Stimulated activated effector memory CD8-positive, alpha-beta T cell treated with anti-CD3 and anti-CD28 coated beads, Interleukin-12 subunit alpha, Interleukin-12 subunit beta, amount 100 ng/mL, for 72 hours (primary cell): ENCODE measurements around the gene COL19A1.

Source experiments
- ATAC-seq: fragments of 150-1000 bp; cut with Tn5 transposase; 2 replicates; pipeline ENCODE4 v1.10.0; 2021
- DNase-seq, 2 donors: peaks; one replicate each; pipeline ENCODE4 v3.0.0; 2021 to 2022; ENCODE audit warnings: low spot score in 2 of 2
- H3K27ac Mint-ChIP-seq: one replicate; pipeline ENCODE4 v1.8.0; 2022; ENCODE audit warnings: mild to moderate bottlenecking, mixed read lengths
- H3K36me3 Mint-ChIP-seq: one replicate; pipeline ENCODE4 v1.8.0; 2022; ENCODE audit warnings: mild to moderate bottlenecking, mixed read lengths
- H3K4me1 Mint-ChIP-seq: one replicate; pipeline ENCODE4 v1.8.0; 2022; ENCODE audit warnings: mixed read lengths
- H3K4me3 Mint-ChIP-seq: one replicate; pipeline ENCODE4 v1.8.0; 2022; ENCODE audit warnings: mild to moderate bottlenecking, mixed read lengths
- H3K9me3 Mint-ChIP-seq: one replicate; pipeline ENCODE4 v1.8.0; 2022; ENCODE audit warnings: mixed read lengths

Gene COL19A1

GRCh38 chr6:70157086-70157485 lies 290.7 kb downstream of the COL19A1 start:
- no peaks in the 10 kb centered on the region for H3K36me3 Mint-ChIP-seq
- H3K4me1 Mint-ChIP-seq: no peaks in the 10 kb centered on the region
- no peak overlapping the region for H3K27ac Mint-ChIP-seq
- H3K4me3 Mint-ChIP-seq: no peak overlapping the region
- DNase-seq (no peak), ATAC-seq (no peak)
- H3K9me3 Mint-ChIP-seq: no peaks in the 10 kb centered on the region

DNA sequence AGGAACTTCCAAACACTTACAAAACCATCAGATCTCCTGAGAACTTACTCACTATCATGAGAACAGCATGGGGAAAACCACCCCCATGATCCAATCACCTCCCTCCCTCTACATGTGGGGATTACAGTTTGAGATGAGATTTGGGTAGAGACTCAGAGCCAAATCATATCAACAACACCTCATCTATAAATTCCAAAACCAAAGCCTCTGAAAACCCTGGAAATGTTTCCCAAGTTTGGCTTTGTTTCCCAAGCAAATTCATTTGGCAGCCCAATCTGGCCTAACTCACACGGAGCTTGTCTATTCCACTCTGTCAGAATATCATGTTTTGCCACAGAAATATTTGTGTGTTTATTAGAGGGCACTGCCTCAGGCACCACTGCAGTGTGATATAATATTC lies 293.9 kb downstream of the COL19A1 start:
- ATAC-seq (no peak), DNase-seq (no peak)
- Mint-ChIP-seq H3K27ac (no peak overlapping the region), H3K36me3 (no peaks in the 10 kb centered on the region), H3K4me3 (no peak overlapping the region), H3K9me3 (no peaks in the 10 kb centered on the region), H3K4me1 (no peaks in the 10 kb centered on the region)

GRCh38 chr6:70162972-70163371 lies 296.6 kb downstream of the COL19A1 start:
- DNase-seq: no peak
- no peak for ATAC-seq
- H3K27ac Mint-ChIP-seq: no peak overlapping the region
- H3K4me3 Mint-ChIP-seq: no peak overlapping the region
- H3K4me1 Mint-ChIP-seq: peaks cover 7% of the 10 kb centered on the region
- H3K36me3 Mint-ChIP-seq: no peaks in the 10 kb centered on the region
- H3K9me3 Mint-ChIP-seq: no peaks in the 10 kb centered on the region

- Mint-ChIP-seq H3K9me3 (no peaks in the 10 kb centered on the region), H3K4me1 (peaks cover 7% of the 10 kb centered on the region), H3K4me3 (no peak overlapping the region), H3K27ac (no peak overlapping the region), H3K36me3 (no peaks in the 10 kb centered on the region)
- no peak for ATAC-seq
- DNase-seq: no peak
Measured at GRCh38 chr6:70163795-70164194, 297.4 kb downstream of the COL19A1 start.

GRCh38 chr6:70164556-70164955 lies 298.2 kb downstream of the COL19A1 start:
- Mint-ChIP-seq H3K9me3 (no peaks in the 10 kb centered on the region), H3K4me3 (no peak overlapping the region), H3K4me1 (peaks cover 7% of the 10 kb centered on the region), H3K27ac (no peak overlapping the region), H3K36me3 (no peaks in the 10 kb centered on the region)
- ATAC-seq (no peak), DNase-seq (no peak)

GRCh38 chr6:70166088-70166958 lies 300.0 kb downstream of the COL19A1 start:
- Mint-ChIP-seq H3K4me3 (no peak overlapping the region), H3K36me3 (no peaks in the 10 kb centered on the region), H3K27ac (no peak overlapping the region), H3K9me3 (no peaks in the 10 kb centered on the region), H3K4me1 (peaks cover 7% of the 10 kb centered on the region)
- ATAC-seq: peak; percentile 51
- DNase-seq: no peak

- H3K4me1 Mint-ChIP-seq: peaks cover 7% of the 10 kb centered on the region
- no peaks in the 10 kb centered on the region for H3K36me3 Mint-ChIP-seq
- DNase-seq (no peak), ATAC-seq (no peak)
- no peak overlapping the region for H3K4me3 Mint-ChIP-seq
- H3K27ac Mint-ChIP-seq: no peak overlapping the region
- no peaks in the 10 kb centered on the region for H3K9me3 Mint-ChIP-seq
Measured at GRCh38 chr6:70168681-70169377, 302.5 kb downstream of the COL19A1 start.

DNA sequence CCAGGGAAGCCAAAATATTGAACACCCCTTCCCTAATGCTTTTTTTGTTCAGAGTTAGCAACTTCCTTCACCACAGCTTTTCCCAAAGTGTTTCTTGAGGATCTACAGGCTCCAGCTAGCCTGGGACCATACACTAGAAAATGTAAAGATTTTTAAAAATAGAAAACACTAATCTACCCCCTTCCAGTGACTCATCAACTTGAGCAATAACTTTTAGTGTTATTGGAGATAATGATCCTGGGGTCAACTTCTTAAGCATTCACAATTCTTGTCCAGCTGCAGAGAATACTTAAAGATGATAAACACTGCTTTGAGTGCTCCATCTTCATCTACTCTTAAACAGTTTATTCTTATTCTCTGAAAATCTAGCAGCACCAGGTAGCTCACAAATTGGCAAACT lies 304.9 kb downstream of the COL19A1 start:
- H3K36me3 Mint-ChIP-seq: no peaks in the 10 kb centered on the region
- no peak overlapping the region for H3K4me3 Mint-ChIP-seq
- peaks cover 5% of the 10 kb centered on the region for H3K4me1 Mint-ChIP-seq
- H3K9me3 Mint-ChIP-seq: no peaks in the 10 kb centered on the region
- no peak for ATAC-seq
- no peak for DNase-seq
- no peak overlapping the region for H3K27ac Mint-ChIP-seq

DNA sequence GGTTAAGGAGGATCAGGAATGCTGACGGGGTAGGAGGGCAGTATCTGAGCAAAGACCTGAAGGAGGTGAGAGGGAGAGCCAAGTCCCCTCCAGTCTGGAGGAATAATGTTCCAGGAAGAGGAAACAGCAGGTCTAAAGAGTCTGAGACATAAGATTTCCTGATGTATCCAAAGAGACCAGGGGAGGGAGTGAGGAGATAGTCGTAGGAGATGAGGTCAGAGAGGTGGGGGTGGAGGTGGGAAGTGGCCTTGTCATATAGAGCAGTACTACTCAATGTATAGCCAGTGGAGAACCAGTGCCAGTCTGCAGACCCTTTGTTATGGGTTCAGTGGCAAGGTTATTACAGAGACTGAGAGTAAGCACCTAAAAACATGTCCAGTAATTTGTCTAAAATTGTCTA lies 305.9 kb downstream of the COL19A1 start:
- Mint-ChIP-seq H3K9me3 (no peaks in the 10 kb centered on the region), H3K4me1 (no peaks in the 10 kb centered on the region), H3K27ac (no peak overlapping the region), H3K4me3 (no peak overlapping the region), H3K36me3 (no peaks in the 10 kb centered on the region)
- DNase-seq: no peak
- ATAC-seq: no peak

DNA sequence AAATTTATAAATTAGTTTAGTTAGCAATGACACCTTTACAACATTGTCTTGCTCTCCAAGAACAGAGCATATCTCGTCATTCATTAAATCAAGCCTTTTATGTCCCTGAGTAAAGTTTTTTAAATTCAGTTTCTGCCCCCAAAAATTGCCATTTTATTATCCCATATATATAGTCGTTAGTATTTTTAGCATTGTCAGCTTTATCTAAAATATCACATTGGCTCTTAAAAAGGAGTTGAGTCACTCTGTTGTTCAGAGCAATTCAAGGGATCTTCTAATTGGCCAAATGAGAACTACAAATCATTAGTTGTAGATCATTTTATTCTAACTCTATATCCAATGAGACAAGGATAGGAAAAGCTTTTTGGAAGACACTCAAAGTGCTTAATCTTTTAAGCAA lies 309.4 kb downstream of the COL19A1 start:
- Mint-ChIP-seq H3K4me3 (no peak overlapping the region), H3K9me3 (no peaks in the 10 kb centered on the region), H3K27ac (no peak overlapping the region), H3K36me3 (no peaks in the 10 kb centered on the region), H3K4me1 (no peaks in the 10 kb centered on the region)
- no peak for ATAC-seq
- no peak for DNase-seq

DNA sequence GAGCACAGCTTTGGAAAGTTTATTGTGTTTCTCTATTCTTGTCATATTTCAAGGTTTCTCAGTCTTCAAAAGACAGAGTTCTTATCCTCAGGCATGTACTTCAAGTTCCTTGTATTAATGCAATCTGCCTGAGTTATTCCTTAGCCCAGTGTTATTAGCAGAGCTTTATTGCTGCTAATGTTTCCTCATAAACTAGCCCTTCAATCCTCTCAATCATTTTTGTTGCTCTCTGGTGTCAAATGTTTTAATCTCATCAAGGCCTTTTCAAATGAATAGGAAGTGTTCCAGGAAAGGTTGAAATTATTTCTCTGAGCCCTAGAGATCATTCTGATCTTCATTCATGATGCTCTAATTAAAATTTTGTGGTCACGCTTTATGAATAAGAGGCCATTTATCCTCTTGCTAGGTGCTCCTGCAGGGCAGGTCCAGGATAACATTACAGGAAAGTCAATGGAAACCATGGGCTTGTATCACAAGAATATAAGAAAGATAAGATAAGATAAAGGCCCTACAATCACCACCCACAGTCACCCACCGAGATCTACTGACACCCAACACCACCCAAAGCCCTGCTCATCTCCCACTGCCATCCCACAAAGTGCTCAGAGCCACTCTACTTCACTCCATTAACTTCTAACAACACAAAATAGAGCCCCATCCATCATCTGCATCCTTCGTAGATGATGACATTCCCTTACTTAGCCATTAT lies 310.6 kb downstream of the COL19A1 start:
- no peak overlapping the region for H3K4me3 Mint-ChIP-seq
- ATAC-seq (no peak), DNase-seq (no peak)
- no peaks in the 10 kb centered on the region for H3K36me3 Mint-ChIP-seq
- no peak overlapping the region for H3K27ac Mint-ChIP-seq
- no peaks in the 10 kb centered on the region for H3K9me3 Mint-ChIP-seq
- H3K4me1 Mint-ChIP-seq: no peaks in the 10 kb centered on the region

DNA sequence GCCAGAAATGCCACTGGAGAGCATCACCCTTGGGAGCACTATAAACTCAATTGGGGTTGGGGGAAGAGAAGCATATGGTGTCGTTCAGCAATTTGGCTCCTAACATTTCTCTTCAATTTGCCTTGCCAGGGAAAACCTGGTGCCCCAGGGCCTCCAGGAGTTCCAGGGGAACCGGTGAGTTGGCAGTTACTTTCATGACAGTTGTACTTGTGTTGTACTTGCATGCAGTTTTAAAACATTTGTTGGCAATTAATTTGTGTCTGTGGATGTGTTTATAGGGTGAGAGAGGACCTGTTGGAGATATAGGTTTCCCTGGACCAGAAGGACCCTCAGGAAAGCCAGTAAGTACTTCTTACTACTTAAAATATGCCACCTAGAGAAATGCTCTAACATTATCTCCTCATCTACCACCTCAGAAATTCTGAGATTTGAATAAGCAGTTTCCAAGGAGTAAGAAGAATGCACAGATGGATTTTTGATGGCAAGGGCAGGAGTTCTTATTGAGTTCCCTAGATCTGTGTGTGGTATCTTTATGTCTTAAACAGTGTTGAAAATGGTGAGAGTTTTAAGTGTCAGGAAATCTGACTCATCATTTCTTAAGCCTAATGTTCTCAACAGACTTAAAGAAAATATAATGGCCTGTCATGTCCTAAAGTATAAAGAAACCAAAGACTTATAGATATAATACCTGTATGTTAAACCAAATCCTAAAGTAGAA lies 314.0 kb downstream of the COL19A1 start:
- Mint-ChIP-seq H3K4me1 (no peaks in the 10 kb centered on the region), H3K36me3 (no peaks in the 10 kb centered on the region), H3K9me3 (no peaks in the 10 kb centered on the region), H3K4me3 (no peak overlapping the region), H3K27ac (no peak overlapping the region)
- DNase-seq (no peak), ATAC-seq (no peak)

- Mint-ChIP-seq H3K4me3 (no peak overlapping the region), H3K9me3 (no peaks in the 10 kb centered on the region), H3K27ac (no peak overlapping the region), H3K36me3 (no peaks in the 10 kb centered on the region), H3K4me1 (no peaks in the 10 kb centered on the region)
- ATAC-seq (peak; percentile 82), DNase-seq (no peak)
Measured at GRCh38 chr6:70180901-70181599, 314.7 kb downstream of the COL19A1 start.

GRCh38 chr6:70183538-70183937 lies 317.2 kb downstream of the COL19A1 start:
- no peaks in the 10 kb centered on the region for H3K9me3 Mint-ChIP-seq
- no peak for ATAC-seq
- H3K27ac Mint-ChIP-seq: no peak overlapping the region
- DNase-seq: no peak
- no peak overlapping the region for H3K4me3 Mint-ChIP-seq
- no peaks in the 10 kb centered on the region for H3K4me1 Mint-ChIP-seq
- H3K36me3 Mint-ChIP-seq: no peaks in the 10 kb centered on the region

- H3K9me3 Mint-ChIP-seq: no peaks in the 10 kb centered on the region
- DNase-seq: no peak
- H3K36me3 Mint-ChIP-seq: no peaks in the 10 kb centered on the region
- ATAC-seq: no peak
- no peak overlapping the region for H3K27ac Mint-ChIP-seq
- H3K4me1 Mint-ChIP-seq: no peaks in the 10 kb centered on the region
- no peak overlapping the region for H3K4me3 Mint-ChIP-seq
Measured at GRCh38 chr6:70184723-70185122, 318.4 kb downstream of the COL19A1 start.
